Mucosa of descending colon (tissue), 3 donors: ENCODE results near the gene PSMD9. TPM values are rescaled to one million over a fixed set of nuclear protein-coding genes. Genes with fewer than 3 reads are reported as not detected.

Experiments used
- ATAC-seq: fragments of 200-7000 bp; cut with Tn5 transposase; one replicate; pipeline ENCODE4 v1.9.1; 2020; ENCODE audit warnings: mild to moderate bottlenecking, moderate library complexity
- DNase-seq, 3 donors: peaks; one replicate each; pipeline ENCODE4 v3.0.0-alpha.2; 2020
- H3K36me3 ChIP-seq: fragments of 200-600 bp; one replicate; pipeline ENCODE4 v1.8.0; 2021; ENCODE audit warnings: low read depth, mild to moderate bottlenecking
- H3K4me1 ChIP-seq: fragments of 200-600 bp; one replicate; pipeline ENCODE4 v1.8.0; 2021; ENCODE audit warnings: low read depth, mild to moderate bottlenecking
- H3K4me3 ChIP-seq: fragments of 200-600 bp; one replicate; pipeline ENCODE4 v1.8.0; 2021; ENCODE audit warnings: mild to moderate bottlenecking
- H3K9me3 ChIP-seq: fragments of 200-600 bp; one replicate; pipeline ENCODE4 v1.8.0; 2021; ENCODE audit warnings: mild to moderate bottlenecking
- CTCF ChIP-seq: fragments of 200-600 bp; IDR thresholded peaks from one replicate; pipeline ENCODE4 v1.8.0; 2022; ENCODE audit warnings: antibody characterized with exemption, mild to moderate bottlenecking
- intact Hi-C, 2 donors: fragments of 100-400 bp; cut with DNase I in 1 of 2; cut with micrococcal nuclease in 1 of 2; formaldehyde crosslinking; loops; one replicate each; pipeline versions ENCODE4 v1.11.0 to v1.11.1; 2022; cut with DNase I, micrococcal nuclease
- long read RNA-seq, 2 donors: library from polyadenylated mRNA; unstranded; transcript quantifications; one replicate each; pipeline ENCODE4 v2.0.0, GENCODE V29; 2019 to 2021
- total RNA-seq, 3 donors: library from RNA; stranded (reverse); fragmentation: NEBNext Ultra II Directional in 2 of 3; extraction: Animal tissue kit (Norgen Biotek cat#: 25700) in 2 of 3; gene quantifications; one replicate each; pipeline versions ENCODE4 v1.2.1 to v1.2.4, GENCODE V29; 2021 to 2023
- donor health status: DM: no; HTN: no; CAD: no; lungs with moderate emphysema.
- donor health status: DM: no; HTN: no; CAD: no.
- donor health status: DM: no; HTN: yes; CAD: no.

The PSMD9 gene
- total RNA-seq: 10 to 100 TPM; 45.0 to 45.6 (median 45.2) TPM
- long read RNA-seq, donor 1, transcript PSMD9-202 (2 exons, 2,087 nt): minor isoform, 5 of 85 reads
- long read RNA-seq, donor 1, transcript PSMD9-207 (6 exons, 2,784 nt): major isoform, 74 of 85 reads
- long read RNA-seq, donor 1, partial matches to known transcripts: 0 of 85 reads
- long read RNA-seq, donor 1, other reads (novel, unspliced or antisense): 2 of 85 reads
- long read RNA-seq, donor 2, transcript PSMD9-207 (6 exons, 2,784 nt): major isoform, 69 of 78 reads
- long read RNA-seq, donor 2, partial matches to known transcripts: 0 of 78 reads
- long read RNA-seq, donor 2, other reads (novel, unspliced or antisense): 3 of 78 reads

GRCh38 chr12:121888478-121889273, at the start of gene PSMD9:
PSMD9 (plus strand) TSS chr12:121888790; CDS start chr12:121888857, 67 bp downstream.
- intact Hi-C loops: no loop called here
- peak; percentile 43 for TF ChIP-seq CTCF
- peaks cover 31% of the 10 kb centered on the region for H3K4me1 ChIP-seq

GRCh38 chr12:121839106-121839992, 49.2 kb upstream of the PSMD9 start:
- peak; percentile 34 for TF ChIP-seq CTCF
- Histone ChIP-seq H3K4me3 (peak overlapping the region; percentile 22), H3K36me3 (no peaks in the 10 kb centered on the region), H3K4me1 (no peaks in the 10 kb centered on the region), H3K9me3 (no peaks in the 10 kb centered on the region)
- peak; percentile 99 to 100 (median 100) for DNase-seq
- intact Hi-C loops: no loop called here
- ATAC-seq: peak; percentile 100

More at GRCh38 chr12:121888478-121889273, at the start of gene PSMD9:
- peak; percentile 98 to 99 (median 99) for DNase-seq
- peak; percentile 99 for ATAC-seq
- peak within 1 kb of the TSS; percentile 79 for H3K4me3 ChIP-seq
- no peaks in the 10 kb centered on the region for H3K36me3 ChIP-seq
- no peaks in the 10 kb centered on the region for H3K9me3 ChIP-seq

- Histone ChIP-seq H3K36me3 (no peaks in the 10 kb centered on the region), H3K4me3 (peak overlapping the region; percentile 22), H3K4me1 (no peaks in the 10 kb centered on the region), H3K9me3 (no peaks in the 10 kb centered on the region)
- DNase-seq (no peak), ATAC-seq (no peak)
- intact Hi-C loops: no loop called here
- TF ChIP-seq CTCF: no peak
These were observed 48.4 kb upstream of the PSMD9 start for GRCh38 chr12:121839993-121840761.

- no peak for TF ChIP-seq CTCF
- Histone ChIP-seq H3K4me1 (no peaks in the 10 kb centered on the region), H3K9me3 (no peaks in the 10 kb centered on the region), H3K36me3 (no peaks in the 10 kb centered on the region), H3K4me3 (no peak overlapping the region)
- DNase-seq (no peak), ATAC-seq (no peak)
- intact Hi-C loops: no loop called here
These were observed 45.2 kb upstream of the PSMD9 start for GRCh38 chr12:121843236-121843982.
